Tibial nerve (tissue), 3 donors: ENCODE measurements around the gene BMPR1A.

Experiments used
- POLR2A ChIP-seq, 2 donors: fragments of 450-650 bp; IDR thresholded peaks; one replicate each; pipeline ENCODE4 v1.6.1; 2017; ENCODE audit warnings: antibody characterized with exemption in 2 of 2, mild to moderate bottlenecking in 2 of 2, moderate library complexity in 2 of 2
- TF ChIP-seq, protein P1 (sequence below), 5 experiments: fragments of 200-600 bp in 3 of 5; fragments of 450-650 bp in 2 of 5; sonication (generic) in 3 of 5; IDR thresholded peaks; one replicate each; pipeline ENCODE4 v1.5.1; 2016 to 2019; ENCODE audit warnings: antibody characterized with exemption in 5 of 5, mild to moderate bottlenecking in 3 of 5, moderate library complexity in 2 of 5

DNA sequence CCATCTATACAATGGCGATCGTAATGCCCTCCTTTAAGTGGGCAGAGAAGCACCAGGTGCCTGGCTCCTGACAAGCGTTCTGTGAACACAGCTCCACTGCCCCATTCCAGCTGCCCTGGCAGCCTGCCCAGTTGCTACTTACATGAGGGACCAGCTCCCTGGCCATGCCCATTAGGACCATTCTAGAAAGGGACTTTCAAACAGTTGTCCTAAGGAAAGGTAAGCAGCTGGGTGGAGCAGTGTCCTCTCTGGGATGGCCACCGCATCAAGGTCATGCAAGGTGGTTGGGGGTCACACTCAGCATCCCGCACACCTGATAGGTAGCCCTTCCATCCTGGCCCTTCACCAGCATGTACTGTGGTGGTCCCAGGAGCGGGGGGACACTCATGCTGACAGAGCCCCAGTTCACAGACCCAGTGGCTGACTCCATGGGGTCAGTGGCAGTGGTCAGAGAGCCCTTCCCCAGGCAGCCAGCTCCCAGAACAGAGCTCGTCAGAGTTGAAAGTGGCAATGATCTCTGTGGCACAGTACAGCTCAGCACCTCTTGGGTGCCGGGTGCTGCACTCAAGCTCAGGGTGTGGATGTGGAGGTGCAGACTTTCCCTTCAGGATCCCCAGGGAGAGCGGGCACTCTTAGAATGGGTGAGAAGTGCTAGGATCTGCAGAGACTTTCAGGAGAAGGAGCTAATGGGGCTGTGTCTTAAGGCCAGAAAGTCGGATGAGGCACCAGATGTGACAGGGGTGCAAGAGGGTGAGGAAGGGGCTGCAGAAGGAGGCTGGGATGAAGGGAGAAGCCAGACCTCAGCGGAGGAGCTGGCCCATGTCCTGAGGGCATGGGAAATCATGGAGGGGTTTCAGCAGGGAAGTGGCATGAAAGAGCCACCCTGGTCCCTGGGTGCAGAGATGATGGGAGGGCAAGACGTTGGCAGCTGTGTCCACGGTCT, 190.1 kb downstream of the BMPR1A start:
- TF ChIP-seq, protein P1, sequence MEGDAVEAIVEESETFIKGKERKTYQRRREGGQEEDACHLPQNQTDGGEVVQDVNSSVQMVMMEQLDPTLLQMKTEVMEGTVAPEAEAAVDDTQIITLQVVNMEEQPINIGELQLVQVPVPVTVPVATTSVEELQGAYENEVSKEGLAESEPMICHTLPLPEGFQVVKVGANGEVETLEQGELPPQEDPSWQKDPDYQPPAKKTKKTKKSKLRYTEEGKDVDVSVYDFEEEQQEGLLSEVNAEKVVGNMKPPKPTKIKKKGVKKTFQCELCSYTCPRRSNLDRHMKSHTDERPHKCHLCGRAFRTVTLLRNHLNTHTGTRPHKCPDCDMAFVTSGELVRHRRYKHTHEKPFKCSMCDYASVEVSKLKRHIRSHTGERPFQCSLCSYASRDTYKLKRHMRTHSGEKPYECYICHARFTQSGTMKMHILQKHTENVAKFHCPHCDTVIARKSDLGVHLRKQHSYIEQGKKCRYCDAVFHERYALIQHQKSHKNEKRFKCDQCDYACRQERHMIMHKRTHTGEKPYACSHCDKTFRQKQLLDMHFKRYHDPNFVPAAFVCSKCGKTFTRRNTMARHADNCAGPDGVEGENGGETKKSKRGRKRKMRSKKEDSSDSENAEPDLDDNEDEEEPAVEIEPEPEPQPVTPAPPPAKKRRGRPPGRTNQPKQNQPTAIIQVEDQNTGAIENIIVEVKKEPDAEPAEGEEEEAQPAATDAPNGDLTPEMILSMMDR (IDR thresholded peaks at IDR 0.05): no peak
- TF ChIP-seq POLR2A (IDR thresholded peaks at IDR 0.05): no peak
